Activated CD4-positive, CD25-positive, alpha-beta regulatory T cell treated with anti-CD3 and anti-CD28 coated beads, Interleukin-2, amount 50 U/mL, for 16 hours (primary cell): ENCODE data around the gene VWA8.
"Not testable (repeated sequence)": the region's sequence is repeated elsewhere in the genome, so short reads cannot be mapped to it uniquely, and the experiment has no call there.

ENCODE experiments used
- DNase-seq: peaks from one replicate; pipeline ENCODE4 v3.0.0-alpha.2; 2020; ENCODE audit warnings: low read depth, low spot score

The VWA8 gene

DNA sequence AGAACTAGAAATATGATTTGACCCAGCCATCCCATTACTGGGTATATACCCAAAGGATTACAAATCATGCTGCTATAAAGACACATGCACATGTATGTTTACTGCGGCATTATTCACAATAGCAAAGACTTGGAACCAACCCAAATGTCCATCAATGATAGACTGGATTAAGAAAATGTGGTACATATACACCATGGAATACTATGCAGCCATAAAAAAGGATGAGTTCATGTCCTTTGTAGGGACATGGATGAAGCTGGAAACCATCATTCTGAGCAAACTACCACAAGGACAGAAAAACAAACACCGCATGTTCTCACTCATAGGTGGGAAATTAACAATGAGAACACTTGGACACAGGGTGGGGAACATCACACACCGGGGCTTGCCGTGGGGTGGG is 38.0 kb downstream of the VWA8 start:
- DNase-seq: not testable (repeated sequence)

DNA sequence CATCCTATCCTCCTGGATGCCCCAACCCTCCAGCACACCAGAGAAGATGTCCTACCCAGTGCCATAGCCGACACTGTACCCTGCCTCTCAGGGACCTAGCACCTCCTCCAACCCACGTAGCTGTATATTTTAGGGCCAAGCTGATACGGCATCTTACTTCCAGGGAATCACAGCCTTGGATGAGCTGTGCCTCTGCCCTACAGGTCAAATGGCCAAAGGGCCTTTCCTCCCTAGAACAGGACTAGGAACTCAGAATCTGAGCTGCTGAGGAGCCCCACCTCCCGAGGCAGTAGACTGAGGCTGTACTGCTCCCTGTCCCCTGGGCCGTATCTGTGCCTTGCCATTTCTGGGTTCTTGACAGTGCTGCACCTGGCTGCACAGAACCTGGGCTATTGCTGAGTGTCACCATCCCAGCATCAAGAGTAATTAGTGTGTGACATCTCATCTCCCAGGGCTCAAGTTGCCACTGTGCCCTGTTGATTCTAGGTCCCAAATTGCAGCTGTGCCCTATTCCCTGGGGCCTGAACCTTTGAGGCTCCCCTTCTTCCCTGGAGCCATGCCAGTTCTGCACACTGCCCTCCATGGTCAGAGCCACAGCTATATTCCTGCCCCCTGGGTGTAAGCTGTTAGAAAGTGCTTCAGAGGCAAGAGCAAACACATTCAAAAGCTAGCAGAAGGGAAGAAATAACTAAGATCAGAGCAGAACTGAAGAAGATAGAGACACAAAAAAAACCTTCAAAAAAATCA is 41.0 kb downstream of the VWA8 start:
- no peak for DNase-seq

DNA sequence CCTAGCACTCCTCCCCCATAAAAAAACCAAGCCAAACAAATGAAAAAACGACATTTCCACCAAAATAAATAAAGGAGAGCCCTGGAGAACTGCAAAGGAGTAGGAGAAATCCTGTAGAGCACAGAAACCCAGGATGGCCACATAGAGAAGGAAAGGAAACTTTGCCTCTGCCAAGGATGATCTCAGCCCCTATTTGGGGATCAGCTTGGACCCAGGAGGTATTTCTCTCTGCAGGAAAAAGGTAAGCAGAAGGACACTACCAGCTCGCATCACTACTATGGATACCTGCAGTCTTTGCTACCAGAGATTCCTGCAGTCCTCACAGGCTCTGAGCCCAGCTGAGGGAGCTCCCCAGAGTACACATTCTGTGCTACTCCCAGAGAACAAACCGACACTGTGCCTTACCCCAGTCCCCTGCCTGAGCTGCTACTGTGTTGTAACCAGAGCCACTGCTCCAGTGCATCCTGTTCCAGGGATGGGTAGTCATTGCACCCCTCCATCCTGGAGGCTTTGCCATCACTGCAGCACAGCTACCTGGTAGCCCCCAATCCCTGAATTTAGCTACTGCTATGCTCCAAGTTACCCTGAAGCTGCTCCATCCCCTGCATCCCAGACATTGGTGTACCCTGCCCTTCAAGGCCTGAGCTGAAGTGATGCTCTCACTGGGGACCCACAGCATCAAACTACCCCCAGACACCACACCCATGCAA is 41.7 kb downstream of the VWA8 start:
- no peak for DNase-seq

DNA sequence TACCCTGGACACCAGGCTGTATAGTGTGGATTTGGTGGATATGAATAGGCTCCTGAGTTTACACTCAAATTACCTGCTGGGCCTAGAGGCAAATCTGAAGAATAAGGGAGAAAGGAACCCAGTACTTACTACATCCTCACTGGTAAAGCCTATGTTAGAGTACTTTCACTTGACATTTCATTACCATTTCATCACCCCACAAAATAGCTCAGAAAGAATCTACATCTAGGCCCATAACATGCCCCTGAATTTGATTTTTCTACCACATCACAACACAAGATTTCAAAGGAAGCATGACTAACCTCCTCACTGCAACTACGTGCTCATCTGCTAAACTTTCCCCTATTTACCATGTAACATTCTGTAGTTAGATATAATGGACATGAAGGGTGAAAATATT is 43.3 kb downstream of the VWA8 start:
- no peak for DNase-seq

DNA sequence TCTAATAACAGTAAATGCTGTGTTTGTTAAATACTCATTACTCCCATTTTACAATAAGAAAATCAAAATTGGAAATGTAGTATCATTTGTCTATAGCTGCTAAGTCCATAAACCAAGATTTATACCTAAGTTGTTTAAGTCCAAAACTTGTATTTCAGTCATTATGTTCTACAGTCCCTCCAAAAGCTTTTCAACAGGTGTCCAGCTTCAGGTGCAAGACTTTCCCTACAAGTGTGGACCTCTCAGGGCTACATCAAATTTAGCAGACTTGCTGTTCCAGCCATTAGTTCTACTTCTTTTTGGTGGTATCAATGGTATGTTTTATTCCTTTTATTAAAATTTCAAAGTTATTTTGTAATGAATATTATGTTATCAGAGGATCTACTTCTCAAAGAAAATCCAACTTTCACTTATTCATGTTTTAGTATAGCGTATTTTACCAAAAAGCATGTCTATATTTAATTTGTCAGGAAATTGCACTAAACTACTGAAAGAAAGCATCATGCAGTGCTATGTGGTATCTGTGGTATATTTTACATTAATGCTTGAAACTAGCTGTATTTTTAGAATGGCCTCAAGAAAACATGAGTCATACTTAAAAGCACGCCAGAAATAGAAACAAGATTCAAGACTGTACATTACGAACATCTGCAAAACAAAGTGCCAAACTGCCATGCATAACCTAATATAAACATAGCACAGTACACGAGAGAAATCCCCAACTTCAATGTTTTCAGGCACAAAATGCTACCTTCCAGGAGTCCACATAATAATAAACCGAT is 44.5 kb downstream of the VWA8 start:
- no peak for DNase-seq

DNA sequence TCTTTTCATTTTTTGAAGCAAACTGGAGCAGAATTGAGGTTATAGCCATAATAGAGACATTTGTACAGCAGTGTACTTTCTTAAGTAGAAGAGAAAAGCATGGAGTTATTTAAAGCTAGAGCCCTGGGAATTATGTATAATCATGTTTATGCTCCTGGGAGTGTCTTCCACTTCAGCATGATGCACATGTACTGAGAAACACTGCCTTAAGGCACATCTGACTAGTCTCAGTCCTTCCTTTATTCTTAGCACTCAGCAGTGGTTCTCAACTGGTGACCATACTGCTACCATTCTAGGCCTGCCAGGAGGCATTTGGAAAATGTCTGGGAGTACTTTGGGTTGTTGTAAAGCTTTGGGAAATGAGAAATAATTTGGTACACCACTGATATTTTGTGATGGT is 45.8 kb downstream of the VWA8 start:
- no peak for DNase-seq

DNA sequence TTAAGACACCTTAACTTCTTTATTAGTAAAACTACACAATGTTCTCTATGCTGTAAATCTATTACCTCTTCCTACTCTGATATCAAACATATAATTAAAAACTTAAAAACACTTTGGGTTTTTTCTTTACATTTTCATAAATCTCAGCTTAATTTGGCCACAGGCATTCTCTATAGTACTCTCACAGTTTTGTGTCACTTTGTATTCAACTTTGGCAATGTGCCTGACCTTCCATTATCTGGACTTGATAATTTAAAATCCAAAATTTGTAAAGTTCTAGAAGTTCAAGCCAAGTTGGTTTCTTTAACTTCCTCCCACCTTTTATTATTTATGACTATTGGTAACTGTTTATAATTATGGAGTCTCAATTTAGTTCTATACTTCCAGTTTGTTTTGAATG is 46.4 kb downstream of the VWA8 start:
- DNase-seq: no peak

DNA sequence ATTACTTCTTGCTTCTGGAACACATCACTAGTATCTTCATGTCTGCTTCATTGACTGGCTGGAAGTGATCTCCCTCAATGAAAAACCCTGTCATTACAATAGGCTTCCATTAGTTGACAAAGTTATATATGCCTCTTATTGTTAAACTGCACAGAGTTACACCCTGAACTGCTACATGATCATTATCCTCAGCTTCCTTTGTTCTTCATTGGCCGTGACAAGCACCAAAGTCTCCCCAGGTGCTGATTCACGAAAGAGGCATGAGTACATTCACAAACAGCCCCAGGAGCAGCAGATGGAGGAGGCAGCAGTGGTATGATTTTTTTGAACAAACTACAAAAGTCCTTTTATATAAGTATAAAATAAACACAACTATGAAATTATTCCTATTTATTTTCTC is 51.4 kb downstream of the VWA8 start:
- DNase-seq: no peak

DNA sequence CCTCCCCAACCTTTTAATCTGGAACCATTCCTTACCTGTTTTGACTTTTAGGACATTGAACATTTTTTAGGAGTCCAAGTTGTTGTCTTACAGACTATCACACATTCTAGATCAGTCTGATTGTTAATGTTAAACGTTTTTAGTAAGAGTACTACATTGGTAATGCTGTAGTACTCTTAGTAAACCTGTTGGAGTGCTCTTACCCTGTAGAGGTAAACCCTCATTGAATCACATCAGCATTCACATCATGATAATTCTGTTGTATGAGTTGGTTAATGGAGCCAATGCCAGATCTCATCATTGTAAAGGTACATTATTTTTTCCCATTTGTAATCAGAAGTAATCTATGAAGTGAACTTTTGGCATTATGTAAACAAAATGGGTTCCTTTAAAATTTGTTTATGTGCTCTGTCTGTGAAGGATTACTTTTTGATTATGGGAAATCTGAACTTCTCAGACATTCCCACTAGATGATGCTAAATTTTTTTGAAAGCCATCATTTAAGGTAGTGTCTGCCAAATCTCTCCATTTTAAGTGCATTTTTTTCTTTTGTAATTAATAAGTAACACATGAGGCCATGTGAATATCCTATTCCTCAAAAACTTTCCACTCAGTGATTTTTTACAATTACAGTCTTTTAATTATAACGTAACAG is 55.2 kb downstream of the VWA8 start:
- no peak for DNase-seq

DNA sequence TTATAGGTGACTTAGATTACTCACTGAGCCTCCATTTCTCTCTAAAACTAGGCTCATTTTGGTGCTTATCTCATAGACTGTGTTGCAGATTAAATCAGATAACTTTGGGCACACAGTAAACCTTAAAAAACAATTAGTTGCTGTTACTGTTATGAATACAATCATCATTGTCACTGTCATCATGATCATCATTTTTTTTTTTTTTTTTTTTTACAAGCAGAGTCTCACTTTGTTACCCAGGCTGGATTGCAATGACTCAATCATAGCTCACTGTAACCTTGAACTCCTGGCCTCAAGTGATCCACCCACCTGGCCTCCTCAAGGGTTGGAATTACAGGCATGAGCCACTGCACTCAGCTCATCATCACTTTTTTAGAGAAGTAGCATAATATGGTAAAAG is 60.0 kb downstream of the VWA8 start:
- no peak for DNase-seq

DNA sequence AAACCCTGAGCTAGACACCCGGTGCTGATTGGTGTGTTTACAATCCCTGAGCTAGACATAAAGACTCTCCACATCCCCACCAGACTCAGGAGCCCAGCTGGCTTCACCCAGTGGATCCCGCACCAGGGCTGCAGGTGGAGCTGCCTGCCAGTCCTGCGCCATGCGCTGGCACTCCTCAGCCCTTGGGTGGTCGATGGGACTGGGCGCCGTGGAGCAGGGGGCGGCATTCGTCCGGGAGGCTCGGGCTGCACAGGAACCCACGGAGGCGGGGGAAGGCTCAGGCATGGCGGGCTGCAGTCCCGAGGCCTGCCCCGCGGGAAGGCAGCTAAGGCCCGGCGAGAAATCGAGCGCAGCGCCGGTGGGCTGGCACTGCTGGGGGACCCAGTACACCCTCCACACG is 62.5 kb downstream of the VWA8 start:
- not testable (repeated sequence) for DNase-seq

DNA sequence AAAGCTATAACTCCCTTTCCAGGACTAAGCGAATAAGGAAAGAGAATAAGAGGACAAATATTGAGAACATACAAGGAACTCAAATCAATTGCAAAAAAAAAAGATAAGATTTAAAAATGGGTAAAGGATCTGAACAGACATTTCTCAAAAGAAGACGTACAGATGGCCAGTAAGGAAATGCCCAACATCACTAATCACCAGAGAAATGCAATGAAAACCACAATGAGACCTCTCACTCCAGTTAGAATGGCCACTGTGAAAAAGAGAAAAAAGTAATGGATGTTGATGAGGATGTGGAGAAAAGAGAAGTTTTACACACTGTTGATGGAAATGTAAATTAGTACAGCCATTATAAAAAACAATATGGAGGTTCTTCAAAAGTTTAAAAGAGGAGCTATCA is 63.8 kb downstream of the VWA8 start:
- DNase-seq: no peak

DNA sequence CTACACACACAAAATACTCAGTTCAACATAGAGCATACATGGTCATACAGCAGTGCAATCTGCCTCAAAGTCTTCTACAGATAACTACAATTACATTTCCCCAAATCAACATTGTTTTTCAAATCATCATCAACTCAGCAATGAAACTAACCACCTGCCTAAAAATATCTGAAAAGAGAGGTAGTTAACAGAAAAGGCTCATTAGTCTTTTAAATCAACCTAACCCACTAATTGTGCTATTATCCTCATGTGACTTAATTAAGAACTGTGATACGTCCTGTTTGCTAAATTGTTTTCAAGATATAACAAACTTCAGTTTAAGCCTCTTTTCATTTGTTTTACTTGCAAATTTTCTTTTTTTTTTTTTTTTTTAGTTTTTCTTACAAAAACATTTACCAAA is 65.4 kb downstream of the VWA8 start:
- no peak for DNase-seq

DNA sequence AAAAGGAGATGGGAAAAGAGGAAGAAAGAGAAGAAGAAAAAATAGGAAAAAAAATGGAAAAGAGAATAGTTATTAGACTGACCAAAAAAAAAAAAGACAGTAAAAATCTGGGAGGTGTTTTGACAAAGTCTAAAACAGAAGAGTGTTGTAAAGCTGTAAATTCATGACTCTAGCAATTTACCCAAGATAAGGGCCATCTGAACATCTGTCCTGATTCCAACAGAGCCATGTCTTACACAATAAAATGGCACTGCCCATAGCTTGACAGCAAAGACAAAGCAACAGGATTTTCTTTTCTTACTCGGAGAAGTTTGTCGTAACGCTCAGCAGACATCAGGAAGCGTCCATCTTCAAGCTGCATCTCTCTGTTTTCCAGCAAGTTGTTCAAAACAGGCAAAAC is 69.8 kb downstream of the VWA8 start:
- DNase-seq: no peak

DNA sequence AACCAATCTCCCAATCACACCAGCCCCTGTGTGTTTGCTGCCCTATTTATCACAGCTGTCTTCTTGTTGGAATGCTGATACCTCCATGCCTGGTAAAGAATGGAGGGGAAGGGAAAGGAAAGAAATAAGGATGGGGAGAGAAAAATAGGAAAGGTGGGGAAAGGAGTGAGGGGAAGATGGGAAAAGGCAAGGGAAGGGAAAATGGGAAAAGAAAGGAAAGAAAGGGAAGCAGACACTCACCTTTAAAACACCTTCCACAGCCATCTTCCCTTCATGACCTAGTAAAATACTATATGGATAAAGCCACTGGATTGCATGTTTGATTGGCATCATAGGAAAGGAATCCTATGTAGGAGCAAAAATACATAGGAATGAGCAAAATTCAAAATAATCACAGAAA is 77.8 kb downstream of the VWA8 start:
- no peak for DNase-seq

DNA sequence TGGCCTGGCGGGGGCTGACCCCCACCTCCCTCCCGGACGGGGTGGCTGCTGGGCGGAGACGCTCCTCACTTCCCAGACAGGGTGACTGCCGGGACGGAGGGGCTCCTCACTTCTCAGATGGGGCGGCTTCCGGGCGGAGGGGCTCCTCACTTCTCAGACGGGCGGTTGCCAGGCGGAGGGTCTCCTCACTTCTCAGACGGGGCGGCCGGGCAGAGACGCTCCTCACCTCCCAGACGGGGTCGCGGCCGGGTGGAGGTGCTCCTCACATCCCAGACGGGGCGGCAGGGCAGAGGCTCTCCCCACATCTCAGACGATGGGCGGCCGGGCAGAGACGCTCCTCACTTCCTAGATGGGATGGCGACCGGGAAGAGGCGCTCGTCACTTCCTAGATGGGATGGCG is 79.0 kb downstream of the VWA8 start:
- not testable (repeated sequence) for DNase-seq

DNA sequence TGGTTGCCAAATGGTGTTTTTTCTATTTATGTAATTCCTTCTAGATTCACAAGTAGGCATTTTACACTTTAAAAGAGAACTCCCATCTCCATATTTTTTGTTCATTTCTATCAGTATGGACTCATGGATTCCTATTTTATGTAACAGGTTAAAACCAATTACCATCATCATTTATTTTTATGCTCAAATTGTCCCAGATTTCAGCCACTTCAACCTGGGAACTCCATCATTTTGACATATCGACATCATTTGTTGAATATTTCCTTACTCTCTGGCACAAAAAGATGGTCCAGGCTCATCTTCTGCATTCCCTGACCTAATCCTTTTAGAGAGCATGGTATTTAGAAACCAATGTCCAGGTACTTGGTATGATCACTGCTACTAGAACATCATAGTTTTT is 79.9 kb downstream of the VWA8 start:
- DNase-seq: no peak

DNA sequence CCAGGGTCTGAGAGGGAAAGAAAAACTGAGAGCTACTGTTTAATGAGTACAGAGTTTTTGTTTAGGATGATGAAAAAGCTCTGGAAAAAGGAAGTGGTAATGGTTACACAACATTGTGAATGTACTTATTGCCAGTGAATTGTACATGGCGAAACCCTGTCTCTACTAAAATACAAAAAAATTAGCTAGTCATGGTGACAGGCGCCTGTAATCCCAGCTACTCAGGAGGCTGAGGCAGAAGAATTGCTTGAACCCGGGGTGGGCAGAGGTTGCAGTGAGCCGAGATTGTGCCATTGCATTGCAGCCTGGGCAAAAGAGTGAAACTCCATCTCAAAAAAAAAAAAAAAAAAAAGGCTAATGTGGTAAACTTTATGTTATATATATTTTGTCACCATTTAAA is 96.3 kb downstream of the VWA8 start:
- no peak for DNase-seq

DNA sequence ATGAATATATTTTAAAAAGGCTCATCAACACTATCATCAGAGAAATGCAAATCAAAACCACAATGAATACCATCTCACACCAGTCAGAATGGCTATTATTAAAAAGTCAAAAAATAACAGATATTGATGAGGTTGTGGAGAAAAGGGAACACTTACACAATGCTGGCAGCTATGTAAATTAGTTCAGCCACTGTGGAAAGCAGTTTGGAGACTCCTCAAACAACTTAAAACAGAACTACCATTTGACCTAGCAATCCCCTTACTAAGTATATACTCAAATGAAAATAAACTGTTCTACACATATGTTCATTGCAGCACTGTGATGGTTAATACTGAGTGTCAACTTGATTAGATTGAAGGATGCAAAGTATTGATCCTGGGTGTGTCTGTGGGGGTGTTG is 98.2 kb downstream of the VWA8 start:
- DNase-seq: not testable (repeated sequence)

DNA sequence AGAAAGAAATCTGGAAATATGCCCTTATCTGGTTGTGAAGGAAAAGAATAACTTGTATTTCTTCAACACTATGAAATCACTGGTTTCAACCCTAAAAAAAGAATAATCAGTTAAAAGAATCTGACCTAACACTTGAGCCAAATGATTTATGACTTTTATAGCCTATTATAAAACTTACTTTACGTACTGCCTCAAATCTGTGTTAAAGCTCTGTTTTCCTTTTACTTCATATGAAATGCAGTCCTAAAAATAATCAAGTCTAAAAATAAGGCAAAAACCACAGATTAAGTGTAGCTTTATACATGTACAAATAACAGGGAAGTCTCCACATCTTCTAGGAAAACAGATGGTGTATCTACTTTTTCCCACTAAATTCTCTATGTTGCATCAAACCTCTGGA is 101.3 kb downstream of the VWA8 start:
- no peak for DNase-seq

DNA sequence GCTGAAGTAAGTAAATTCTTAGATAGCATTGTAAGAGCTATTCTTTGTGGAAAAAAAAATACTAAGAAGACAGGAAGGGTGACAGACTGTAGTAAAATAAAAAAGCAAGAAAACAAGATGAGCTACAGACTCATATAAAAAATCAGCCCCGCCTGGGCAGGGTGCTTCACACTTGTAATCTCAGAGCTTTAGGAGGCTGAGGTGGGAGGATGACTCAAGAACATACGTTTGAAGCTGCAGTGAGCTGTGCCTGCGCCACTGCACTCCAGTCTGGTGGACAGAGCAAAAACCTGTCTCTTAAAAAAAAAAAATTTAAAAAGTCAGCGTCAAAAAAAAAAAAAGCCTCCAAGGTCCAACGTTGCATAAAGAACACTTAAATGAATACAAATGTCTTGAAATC is 102.1 kb downstream of the VWA8 start:
- no peak for DNase-seq

DNA sequence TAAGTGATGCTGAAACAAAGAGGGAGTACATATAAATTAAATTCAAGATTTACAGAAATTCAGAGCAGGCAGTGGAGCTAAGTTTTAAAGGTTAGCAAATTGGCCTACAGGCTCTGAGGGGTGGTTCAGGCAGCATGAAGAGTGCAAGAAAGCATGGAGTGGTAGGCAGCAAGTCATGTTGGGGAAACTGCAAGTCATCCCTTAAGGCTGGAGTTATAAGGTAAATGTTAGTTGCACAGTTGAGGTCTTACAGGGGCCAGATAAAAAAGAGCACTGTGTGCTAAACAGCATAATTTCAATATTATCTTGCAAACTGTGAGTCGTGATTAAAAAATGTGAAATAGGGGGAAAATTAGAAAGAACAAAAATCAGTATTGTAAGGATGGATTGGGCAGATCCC is 106.2 kb downstream of the VWA8 start:
- DNase-seq: no peak
